RWPE1 (cell line): ENCODE results near the gene LSM2.
"Not testable (repeated sequence)": the region's sequence is repeated elsewhere in the genome, so short reads cannot be mapped to it uniquely, and the experiment has no call there.

Source experiments
- CTCF ChIA-PET: fragments of 350-600 bp; sonication (Branson Sonifier 250); formaldehyde crosslinking; extraction: SDS; loops from one replicate; lab custom pipeline; 2021; lab: Yijun Ruan, JAX
- POLR2A ChIA-PET: fragments of 400-600 bp; formaldehyde crosslinking; extraction: SDS; loops from one replicate; lab custom pipeline; 2020; ENCODE audit warnings: antibody characterized with exemption; ENCODE audit not compliant: low non-redundant PET; lab: Yijun Ruan, JAX
- DNase-seq: peaks from one replicate; pipeline ENCODE4 v3.0.0; 2012; ENCODE audit warnings: low spot score
- H3K27ac ChIP-seq: fragments of 450-650 bp; 2 replicates; pipeline ENCODE4 v1.5.1; 2017
- TF ChIP-seq, protein P1 (sequence below): fragments of 450-650 bp; conservative IDR thresholded peaks from 2 replicates; pipeline ENCODE4 v1.5.1; 2017; ENCODE audit warnings: low read depth, mild to moderate bottlenecking

LSM2 gene

GRCh38 chr6:31806470-31807272 is at the start of gene LSM2:
TSS of gene LSM2 (minus strand) at chr6:31806966. CDS start at chr6:31806757, 209 bp downstream.
- DNase-seq: peak; percentile 99
- ChIA-PET CTCF (interaction anchor here (0.8 to 1.6 kb wide), 5 partner anchors 11 to 187 kb away, joined by 3 to 8 read pairs (median 4); partner anchors contain the start of genes LY6G5C and VARS1), POLR2A (interaction anchor here (0.5 to 2.1 kb wide), 7 partner anchors 11 to 332 kb away, joined by 3 to 11 read pairs (median 4); partner anchors contain the start of gene HSPA1B)
- TF ChIP-seq, protein P1, sequence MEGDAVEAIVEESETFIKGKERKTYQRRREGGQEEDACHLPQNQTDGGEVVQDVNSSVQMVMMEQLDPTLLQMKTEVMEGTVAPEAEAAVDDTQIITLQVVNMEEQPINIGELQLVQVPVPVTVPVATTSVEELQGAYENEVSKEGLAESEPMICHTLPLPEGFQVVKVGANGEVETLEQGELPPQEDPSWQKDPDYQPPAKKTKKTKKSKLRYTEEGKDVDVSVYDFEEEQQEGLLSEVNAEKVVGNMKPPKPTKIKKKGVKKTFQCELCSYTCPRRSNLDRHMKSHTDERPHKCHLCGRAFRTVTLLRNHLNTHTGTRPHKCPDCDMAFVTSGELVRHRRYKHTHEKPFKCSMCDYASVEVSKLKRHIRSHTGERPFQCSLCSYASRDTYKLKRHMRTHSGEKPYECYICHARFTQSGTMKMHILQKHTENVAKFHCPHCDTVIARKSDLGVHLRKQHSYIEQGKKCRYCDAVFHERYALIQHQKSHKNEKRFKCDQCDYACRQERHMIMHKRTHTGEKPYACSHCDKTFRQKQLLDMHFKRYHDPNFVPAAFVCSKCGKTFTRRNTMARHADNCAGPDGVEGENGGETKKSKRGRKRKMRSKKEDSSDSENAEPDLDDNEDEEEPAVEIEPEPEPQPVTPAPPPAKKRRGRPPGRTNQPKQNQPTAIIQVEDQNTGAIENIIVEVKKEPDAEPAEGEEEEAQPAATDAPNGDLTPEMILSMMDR: no peak
- H3K27ac ChIP-seq: peak within 1 kb of the TSS; percentile 93

- DNase-seq, H3K27ac ChIP-seq, POLR2A ChIA-PET: not testable (repeated sequence)
- CTCF ChIA-PET: interaction anchor here (0.6 kb wide), 1 partner anchor 16 kb away, joined by 3 read pairs; no protein-coding TSS in a partner anchor
These were observed 45.4 kb upstream of the LSM2 start for GRCh38 chr6:31851980-31852718.

- DNase-seq: no peak
- no peak overlapping the region for H3K27ac ChIP-seq
- TF ChIP-seq, protein P1: no peak
- POLR2A ChIA-PET: no interaction called here
- CTCF ChIA-PET: no interaction called here
These were observed 44.7 kb upstream of the LSM2 start for GRCh38 chr6:31851485-31851832.

GRCh38 chr6:31850765-31851484 is 44.2 kb upstream of the LSM2 start:
- CTCF ChIA-PET: no interaction called here
- TF ChIP-seq, protein P1: no peak
- POLR2A ChIA-PET: no interaction called here
- DNase-seq: no peak
- no peak overlapping the region for H3K27ac ChIP-seq

DNA sequence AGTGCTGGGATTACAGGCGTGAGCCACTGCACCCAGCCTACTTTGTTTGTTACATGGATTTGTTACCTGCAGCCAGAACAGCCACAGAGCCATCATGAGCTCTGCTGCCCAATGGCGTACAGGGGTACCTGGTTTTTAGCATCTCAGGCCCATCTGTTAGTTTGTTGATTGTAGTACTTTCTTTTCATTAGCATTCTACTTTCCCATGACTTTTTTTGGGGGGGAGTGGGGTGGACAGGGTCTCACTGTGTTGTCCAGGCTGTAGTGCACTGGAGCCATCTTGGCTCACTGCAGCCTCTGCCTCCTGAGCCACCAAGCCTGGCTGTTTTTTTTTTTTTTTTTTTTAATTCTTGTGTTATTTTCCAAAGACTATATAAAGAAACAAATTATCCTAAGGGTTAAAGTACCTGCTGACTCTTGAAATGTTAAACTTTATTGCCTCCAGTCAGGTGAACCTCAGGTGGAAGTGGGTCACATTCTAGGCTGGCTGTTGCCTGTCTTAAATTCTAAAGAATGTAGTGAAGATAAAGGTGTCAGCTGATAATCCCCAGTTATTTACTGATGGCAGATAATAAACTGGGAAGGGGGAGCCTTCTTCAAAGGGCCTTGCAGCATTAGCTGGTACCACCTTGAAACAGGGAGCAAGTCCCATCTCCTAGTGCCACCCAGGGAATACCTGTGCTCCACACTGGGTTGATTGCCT is 40.7 kb upstream of the LSM2 start:
- H3K27ac ChIP-seq: no peak overlapping the region
- CTCF ChIA-PET: no interaction called here
- POLR2A ChIA-PET: interaction anchor here (0.7 kb wide), 1 partner anchor 41 kb away, joined by 3 read pairs; no protein-coding TSS in a partner anchor
- TF ChIP-seq, protein P1: no peak
- no peak for DNase-seq

DNA sequence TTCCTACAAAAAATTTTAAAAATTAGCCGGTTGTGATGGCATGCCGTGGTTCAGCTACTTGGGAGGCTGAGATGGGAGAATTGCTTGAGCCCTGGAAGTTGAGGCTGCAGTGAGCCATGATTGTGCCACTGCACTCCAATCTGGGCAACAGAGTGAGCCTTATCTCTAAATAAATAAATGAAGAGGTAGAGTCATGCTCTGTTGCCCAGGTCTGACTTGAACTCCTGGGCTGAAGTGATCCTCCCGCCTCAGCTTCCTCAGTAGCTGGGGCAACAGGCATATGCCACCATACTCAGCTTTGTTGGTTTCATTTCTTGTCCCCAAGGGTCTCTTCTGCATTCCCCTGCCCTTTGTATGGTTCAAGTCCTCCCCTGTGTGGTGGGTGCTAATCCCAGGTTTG is 37.7 kb upstream of the LSM2 start:
- H3K27ac ChIP-seq: peak overlapping the region; percentile 70
- DNase-seq: no peak
- TF ChIP-seq, protein P1: no peak
- ChIA-PET CTCF (no interaction called here), POLR2A (no interaction called here)
